Measurements from ENCODE around the gene MFAP2. TPM values are rescaled to one million over a fixed set of nuclear protein-coding genes. Genes with fewer than 3 reads are reported as not detected.

The MFAP2 gene
- total RNA-seq, 4 donors from 2014 or later: 5.4 to 21.7 (median 10.2) TPM

DNA sequence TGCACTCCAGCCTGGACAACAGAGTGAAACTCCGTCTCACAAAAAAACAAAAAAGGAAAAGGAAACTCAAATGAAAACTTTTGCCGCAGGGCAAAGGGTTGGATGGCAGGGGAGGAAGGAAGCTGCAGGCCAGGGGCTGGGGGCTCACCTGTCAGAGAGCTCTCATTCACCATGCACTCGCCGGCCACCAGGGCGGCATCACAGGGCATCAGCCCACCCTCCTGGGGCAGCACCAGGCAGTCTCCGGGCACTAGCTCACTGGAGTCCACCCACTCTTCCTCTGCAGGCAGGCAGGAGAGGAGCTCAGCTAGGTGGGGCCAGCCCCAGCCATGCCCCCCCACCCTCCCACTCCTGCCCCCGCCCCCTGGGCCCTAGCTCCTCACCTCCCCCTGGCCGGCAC is 19.4 kb upstream of the MFAP2 start:
- no peak overlapping the region for H3K4me3 ChIP-seq
- TF ChIP-seq, protein P1, sequence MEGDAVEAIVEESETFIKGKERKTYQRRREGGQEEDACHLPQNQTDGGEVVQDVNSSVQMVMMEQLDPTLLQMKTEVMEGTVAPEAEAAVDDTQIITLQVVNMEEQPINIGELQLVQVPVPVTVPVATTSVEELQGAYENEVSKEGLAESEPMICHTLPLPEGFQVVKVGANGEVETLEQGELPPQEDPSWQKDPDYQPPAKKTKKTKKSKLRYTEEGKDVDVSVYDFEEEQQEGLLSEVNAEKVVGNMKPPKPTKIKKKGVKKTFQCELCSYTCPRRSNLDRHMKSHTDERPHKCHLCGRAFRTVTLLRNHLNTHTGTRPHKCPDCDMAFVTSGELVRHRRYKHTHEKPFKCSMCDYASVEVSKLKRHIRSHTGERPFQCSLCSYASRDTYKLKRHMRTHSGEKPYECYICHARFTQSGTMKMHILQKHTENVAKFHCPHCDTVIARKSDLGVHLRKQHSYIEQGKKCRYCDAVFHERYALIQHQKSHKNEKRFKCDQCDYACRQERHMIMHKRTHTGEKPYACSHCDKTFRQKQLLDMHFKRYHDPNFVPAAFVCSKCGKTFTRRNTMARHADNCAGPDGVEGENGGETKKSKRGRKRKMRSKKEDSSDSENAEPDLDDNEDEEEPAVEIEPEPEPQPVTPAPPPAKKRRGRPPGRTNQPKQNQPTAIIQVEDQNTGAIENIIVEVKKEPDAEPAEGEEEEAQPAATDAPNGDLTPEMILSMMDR (IDR thresholded peaks at IDR 0.05): no peak
- TF ChIP-seq POLR2AphosphoS5 (IDR thresholded peaks at IDR 0.05) (no peak), POLR2A (IDR thresholded peaks at IDR 0.05; ENCODE audit: low read depth) (no peak), EP300 (IDR thresholded peaks at IDR 0.05) (no peak)
- H3K27me3 ChIP-seq: no peaks in the 10 kb centered on the region
- peaks cover 60 to 98% (median 94%) of the 10 kb centered on the region in 4 donors for H3K36me3 ChIP-seq
- no peak overlapping the region for H3K27ac ChIP-seq (replicated peaks in 1 of 4)
- H3K4me1 ChIP-seq: no peaks in the 10 kb centered on the region
- no peak for DNase-seq (ENCODE audit: extremely low spot score)
- H3K9me3 ChIP-seq: no peaks in the 10 kb centered on the region
- WGBS: 96% methylated on average over 8 of the region's 8 CpGs
- intact Hi-C loops (cut with DNase I): no loop called here

DNA sequence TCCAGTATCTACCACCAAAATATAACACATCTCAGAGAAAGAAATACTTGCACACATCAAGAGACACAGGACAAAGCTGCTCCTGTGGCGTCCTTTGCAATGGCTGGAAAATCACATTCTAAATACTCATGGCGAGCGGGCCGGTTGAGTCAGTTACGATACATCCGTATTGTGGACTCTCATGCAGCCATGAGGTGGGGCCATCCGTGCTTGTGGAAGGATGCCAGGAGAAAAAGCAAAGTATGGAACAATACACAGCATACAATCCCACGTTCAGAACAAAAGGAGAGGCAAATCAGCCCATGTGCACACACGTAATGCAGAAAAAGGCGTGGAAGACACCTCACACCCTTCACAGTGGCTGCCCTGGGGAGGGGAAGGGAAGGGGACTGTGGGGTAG is 18.2 kb upstream of the MFAP2 start:
- no peaks in the 10 kb centered on the region for H3K4me1 ChIP-seq
- DNase-seq (ENCODE audit: extremely low spot score): no peak
- H3K4me3 ChIP-seq: no peak overlapping the region
- peaks cover 48 to 96% (median 87%) of the 10 kb centered on the region in 4 donors for H3K36me3 ChIP-seq
- intact Hi-C loops (cut with DNase I): no loop called here
- H3K27me3 ChIP-seq: no peaks in the 10 kb centered on the region
- TF ChIP-seq POLR2A (IDR thresholded peaks at IDR 0.05; ENCODE audit: low read depth) (no peak), POLR2AphosphoS5 (IDR thresholded peaks at IDR 0.05) (no peak), EP300 (IDR thresholded peaks at IDR 0.05) (no peak)
- TF ChIP-seq, protein P1 (IDR thresholded peaks at IDR 0.05): no peak
- no peak overlapping the region for H3K27ac ChIP-seq (replicated peaks in 1 of 4)
- WGBS: 87% methylated on average over 10 of the region's 10 CpGs
- H3K9me3 ChIP-seq: no peaks in the 10 kb centered on the region

DNA sequence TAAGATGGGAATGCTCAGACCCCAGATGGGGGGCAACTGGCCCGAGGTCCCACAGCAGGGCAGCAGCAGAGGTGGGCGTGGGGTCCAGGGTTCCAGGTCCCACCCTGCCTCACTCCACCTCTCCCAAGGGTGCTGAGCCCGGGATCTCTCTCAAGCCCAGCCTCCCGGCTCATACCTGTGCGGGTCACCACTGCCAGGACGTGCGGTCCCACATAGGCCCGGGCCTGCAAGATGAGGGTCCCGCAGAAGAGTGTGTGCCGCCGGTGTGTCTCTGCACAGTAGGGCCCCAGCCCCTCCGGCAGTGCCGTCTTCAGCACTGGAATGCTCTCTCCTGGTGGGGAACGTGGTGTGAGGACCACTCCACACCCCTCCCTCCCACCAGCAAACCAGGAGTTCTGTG is 16.4 kb upstream of the MFAP2 start:
- no peak for DNase-seq (ENCODE audit: extremely low spot score)
- Histone ChIP-seq H3K4me1 (no peaks in the 10 kb centered on the region), H3K27me3 (no peaks in the 10 kb centered on the region), H3K27ac (replicated peaks in 1 of 4) (no peak overlapping the region), H3K4me3 (no peak overlapping the region), H3K9me3 (no peaks in the 10 kb centered on the region), H3K36me3 (peaks cover 34 to 94% (median 84%) of the 10 kb centered on the region in 4 donors)
- TF ChIP-seq POLR2A (IDR thresholded peaks at IDR 0.05; ENCODE audit: low read depth) (no peak), POLR2AphosphoS5 (IDR thresholded peaks at IDR 0.05) (no peak), EP300 (IDR thresholded peaks at IDR 0.05) (no peak)
- TF ChIP-seq, protein P1 (IDR thresholded peaks at IDR 0.05): no peak
- WGBS: 95% methylated on average over 9 of the region's 14 CpGs
- intact Hi-C loops (cut with DNase I): no loop called here

DNA sequence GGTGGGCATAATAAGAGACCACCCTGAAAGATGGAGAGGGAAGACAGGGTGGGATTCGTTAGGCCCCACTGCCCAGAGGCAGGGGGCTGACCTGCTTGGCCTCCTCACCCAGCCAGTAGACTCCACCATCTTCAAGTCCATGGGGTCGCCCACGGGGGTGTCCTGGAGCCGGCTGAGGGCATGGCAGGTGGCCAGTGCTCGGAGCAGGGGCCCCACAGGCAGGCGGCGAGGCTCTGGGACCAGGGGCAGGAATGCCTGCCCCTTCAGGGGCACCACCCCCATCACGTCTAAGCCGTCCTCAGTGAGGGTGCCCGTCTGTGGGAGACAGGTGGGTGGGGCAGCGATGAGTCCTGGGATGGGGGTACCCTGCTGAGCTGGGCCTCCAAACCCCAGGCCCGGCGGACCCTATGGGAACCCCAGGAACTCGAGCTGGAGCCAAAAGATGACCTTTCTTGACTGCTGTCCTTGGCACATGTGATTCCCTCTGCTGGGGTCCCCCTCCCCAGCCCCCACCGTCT is 13.2 kb upstream of the MFAP2 start:
- Histone ChIP-seq H3K27me3 (no peaks in the 10 kb centered on the region), H3K36me3 (peaks cover 39 to 95% (median 83%) of the 10 kb centered on the region in 4 donors), H3K4me3 (no peak overlapping the region), H3K9me3 (no peaks in the 10 kb centered on the region), H3K4me1 (no peaks in the 10 kb centered on the region), H3K27ac (replicated peaks in 1 of 4) (no peak overlapping the region)
- intact Hi-C loops (cut with DNase I): no loop called here
- 88% methylated on average over 5 of the region's 15 CpGs for WGBS
- no peak for DNase-seq (ENCODE audit: extremely low spot score)
- TF ChIP-seq, protein P1 (IDR thresholded peaks at IDR 0.05): no peak
- TF ChIP-seq POLR2AphosphoS5 (IDR thresholded peaks at IDR 0.05) (no peak), EP300 (IDR thresholded peaks at IDR 0.05) (no peak), POLR2A (IDR thresholded peaks at IDR 0.05; ENCODE audit: low read depth) (no peak)

DNA sequence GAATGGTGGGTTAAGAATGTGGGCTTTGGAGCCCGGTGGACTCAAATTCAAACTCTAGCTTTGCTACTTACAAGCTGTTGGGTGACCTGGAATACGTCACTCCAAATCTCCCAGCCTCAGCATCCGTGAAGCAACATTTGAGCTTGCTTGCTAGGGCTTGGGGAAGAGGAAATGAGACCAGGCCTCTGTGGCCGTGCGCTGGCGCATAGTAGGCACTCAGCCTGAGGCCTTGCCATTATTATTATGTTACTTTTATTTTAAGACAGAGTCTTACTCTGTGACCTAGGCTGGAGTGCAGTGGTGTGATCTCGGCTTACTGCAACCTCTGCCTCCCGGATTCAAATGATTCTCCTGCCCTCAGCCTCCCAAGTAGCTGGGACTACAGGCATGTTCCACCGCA is 12.3 kb upstream of the MFAP2 start:
- no peak for DNase-seq (ENCODE audit: extremely low spot score)
- Histone ChIP-seq H3K27me3 (no peaks in the 10 kb centered on the region), H3K27ac (replicated peaks in 1 of 4) (no peak overlapping the region), H3K36me3 (peaks cover 34 to 95% (median 82%) of the 10 kb centered on the region in 4 donors), H3K4me1 (no peaks in the 10 kb centered on the region), H3K9me3 (no peaks in the 10 kb centered on the region), H3K4me3 (no peak overlapping the region)
- TF ChIP-seq, protein P1 (IDR thresholded peaks at IDR 0.05): no peak
- TF ChIP-seq POLR2A (IDR thresholded peaks at IDR 0.05; ENCODE audit: low read depth) (no peak), POLR2AphosphoS5 (IDR thresholded peaks at IDR 0.05) (no peak), EP300 (IDR thresholded peaks at IDR 0.05) (no peak)
- intact Hi-C loops (cut with DNase I): no loop called here
- WGBS: 84% methylated on average over 9 of the region's 9 CpGs
